SHP77 treated with DMSO at 0.1 percent for 48 hours (cell line): Measurements from ENCODE around the gene CDYL.

Experiments
- DNase-seq: peaks from one replicate; lab custom pipeline; 2025; lab: John Stamatoyannopoulos, UW

CDYL gene

DNA sequence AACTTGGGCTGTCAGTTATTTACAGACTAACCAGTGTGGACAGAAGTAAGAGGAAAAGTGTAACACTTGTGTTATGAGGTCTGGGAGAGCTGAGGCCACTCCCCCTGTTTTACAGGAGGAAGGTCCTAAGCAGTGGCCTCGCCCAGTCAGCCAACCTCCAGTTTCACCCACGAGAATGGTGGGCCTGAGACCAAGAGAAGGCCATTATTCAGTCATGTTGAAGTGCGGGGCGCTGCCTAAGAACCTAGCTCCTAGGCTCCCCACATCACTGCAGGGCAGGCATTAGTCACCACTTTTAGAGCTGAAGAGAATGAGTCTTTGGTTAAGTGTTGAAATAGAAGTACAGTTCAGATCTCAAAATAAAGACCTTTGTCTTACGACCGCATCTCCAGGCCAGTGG lies 27.9 kb downstream of the CDYL start:
- no peak for DNase-seq

DNA sequence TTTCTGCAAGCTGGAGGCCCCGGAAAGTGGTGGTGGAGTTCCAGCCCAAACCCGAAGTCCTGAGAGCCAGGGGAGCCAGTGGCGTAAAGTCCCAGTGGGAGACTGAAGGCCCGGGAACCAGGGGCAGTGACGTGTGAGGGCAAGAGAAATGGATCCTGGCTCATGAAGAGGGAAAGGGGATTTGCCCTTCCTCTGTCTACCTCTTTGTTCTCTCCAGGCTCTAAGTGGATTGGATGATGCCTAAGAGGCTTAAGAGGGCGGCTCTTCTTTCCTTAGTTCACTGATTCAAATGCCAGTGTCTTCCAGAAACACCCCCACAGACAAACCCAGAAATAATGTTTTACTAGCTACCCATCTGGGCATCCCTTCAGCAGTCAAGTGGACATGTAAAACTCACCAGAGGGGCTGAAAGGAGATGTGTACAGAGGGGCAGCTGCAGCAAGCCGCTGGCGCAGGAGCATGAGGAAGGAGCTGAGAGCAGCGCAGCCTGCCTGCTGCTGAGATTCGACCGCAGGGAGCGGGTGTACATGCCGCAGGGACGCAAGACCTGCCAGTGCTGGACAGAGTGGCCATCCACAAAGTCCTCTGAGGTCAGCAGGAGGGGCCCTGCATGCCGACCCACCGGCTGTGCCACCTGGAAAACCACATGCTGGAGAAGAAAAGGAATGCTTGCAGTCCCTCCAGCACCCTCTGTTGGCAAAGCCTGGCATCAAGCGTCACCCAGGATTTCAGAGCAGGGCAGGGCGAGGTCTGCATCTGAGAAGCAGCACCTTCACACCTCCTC lies 29.5 kb downstream of the CDYL start:
- DNase-seq = peak; percentile 61

DNA sequence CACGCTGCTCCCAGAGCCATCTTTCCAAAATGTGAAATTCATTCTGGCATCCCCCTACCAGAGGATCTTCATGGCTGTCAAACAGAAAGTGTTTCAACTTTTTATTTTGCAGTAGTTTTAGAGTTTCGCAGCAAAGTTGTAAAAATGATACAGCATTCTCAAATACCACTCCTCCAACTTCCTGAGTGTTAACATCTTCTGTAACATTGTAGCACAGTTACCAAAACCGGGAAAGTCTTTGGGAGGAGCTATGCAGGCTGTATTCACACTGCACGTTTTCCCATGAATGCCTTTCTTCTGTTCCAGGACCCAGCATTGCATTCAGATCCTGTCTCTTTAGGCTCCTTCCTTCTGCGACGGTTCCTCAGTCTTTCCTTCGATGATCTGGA lies 30.1 kb downstream of the CDYL start:
- DNase-seq = no peak

DNA sequence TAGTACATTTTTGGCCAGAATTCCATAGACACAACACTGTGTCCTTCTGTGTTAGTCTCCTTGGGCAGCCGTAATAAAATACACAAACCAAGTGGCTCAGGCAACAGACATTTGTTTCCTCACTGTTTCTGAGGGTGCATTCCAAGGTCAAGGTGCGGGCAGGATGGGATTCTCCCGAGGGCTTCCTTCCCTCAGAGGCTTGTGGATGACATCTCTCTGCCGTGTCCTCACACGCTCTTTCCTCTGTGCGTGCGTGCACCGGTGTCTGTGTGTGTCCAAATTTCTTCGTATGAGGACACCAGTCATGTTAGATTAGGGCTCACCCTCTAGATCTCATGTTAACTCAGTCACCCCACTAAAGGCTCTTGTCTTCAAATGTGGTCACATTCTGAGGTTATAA lies 30.6 kb downstream of the CDYL start:
- DNase-seq = no peak

DNA sequence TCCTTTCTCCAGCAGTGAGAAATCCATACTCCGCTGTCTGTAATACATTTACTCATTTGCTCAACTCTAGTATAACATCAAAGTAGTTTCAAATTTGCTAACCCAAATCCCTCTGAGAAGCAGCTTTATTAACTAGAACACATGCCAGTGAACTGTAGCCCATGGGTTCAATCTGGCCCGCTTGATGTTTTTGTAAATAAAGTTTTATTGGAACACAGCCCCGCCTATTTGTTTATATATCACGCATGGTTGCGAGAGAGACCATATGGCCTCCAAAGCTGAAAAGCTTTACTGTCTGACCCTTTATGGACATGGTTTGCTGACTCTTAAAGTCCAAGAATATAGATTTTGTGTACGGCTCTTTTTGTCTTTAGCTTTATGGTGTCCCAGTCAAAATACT lies 32.2 kb downstream of the CDYL start:
- no peak for DNase-seq

DNA sequence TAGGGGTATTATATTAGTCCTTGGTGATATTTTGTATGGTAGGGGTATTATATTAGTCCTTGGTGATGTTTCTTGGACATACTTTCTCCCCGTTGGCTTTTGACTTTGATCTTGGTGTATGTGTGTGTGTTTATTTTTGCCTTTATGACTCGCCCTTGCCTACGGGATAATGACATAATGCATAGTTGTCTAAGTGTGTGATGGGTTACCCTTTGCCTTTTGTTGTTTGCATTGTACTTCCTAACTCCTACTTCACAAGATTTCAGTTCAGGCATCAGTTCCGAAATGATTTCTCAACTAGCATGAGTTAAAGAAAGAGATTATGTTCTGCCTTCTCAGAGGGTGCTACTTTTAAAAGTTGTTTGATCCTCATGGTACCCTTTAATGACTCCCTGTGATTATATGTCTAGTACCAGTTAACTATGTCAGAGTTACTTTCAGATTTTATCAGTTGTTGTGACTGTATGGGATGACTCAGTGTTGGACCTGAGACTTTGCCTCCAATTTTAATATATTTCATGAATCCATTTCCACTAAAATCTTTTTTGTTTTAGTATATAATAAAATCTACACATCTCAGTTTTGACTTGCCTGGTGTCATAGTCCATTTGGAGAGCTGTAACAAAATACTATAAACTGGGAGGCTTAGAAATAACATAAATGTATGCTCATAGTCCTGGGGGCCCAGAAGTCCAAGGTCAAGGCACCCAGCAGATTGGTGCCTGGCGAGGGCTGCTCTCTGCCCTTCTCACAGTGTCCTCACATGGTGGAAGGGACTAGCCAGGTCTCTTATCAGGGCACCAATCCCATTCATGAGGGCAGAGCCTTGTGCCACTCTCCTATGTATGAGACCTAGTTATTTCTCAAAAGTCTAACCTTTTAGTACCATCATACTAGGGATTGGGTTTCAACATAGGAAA lies 34.1 kb downstream of the CDYL start:
- no peak for DNase-seq

DNA sequence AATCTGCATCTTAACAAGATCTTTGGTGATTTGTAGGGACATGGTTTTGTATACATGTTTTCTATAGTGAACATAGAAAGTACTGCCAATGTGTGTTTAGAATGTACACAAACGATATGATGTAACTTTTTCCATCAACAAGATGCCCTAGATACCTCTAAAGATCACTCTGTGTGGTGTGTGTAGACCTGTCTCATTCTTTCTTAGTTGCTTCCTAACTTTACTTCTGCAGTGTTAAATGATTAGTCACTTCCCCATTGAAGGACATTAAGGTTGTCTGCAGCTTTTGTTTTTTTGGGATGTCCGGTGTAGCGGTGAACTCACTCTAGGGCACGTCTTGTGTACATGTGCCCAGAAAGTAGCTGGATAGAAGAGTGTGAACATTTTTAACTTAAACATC lies 35.9 kb downstream of the CDYL start:
- DNase-seq = no peak

DNA sequence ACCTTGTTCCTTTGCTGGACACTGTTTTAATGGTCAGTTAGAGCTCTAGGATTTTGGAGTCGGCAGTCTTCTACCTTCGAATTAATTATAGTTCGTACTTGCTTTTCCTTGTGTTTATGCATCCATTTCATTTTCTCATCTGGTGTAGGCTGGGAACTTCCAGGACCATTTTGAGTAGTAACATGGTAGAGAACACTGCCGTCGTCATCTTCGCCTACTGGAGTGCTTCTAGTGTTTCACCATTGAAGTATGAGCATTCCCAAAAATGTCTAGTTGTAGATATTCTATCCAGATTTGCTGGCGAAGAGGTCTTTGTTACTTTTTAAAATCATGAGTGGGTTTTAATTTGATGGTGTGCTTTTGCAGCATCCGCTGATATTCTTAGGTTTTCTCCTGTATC lies 36.9 kb downstream of the CDYL start:
- no peak for DNase-seq

DNA sequence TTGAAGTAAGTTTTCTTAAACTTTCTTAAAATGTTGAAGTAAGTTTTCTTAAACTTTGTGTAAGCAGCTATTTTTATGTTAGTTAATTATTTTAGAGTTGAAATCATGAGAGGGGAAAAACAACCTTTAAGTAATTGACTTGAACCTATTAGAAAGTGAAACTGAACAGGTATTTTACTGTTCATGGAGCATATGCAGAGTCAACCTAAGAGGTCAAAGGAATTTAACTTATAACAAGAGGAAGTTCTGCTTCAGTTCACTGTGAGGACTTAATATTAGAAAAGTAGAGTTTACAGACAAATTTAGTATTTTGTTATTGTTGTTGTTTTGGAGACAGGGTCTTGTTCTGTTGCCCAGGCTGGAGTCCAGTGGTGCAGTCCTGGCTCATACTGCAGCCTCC lies 38.0 kb downstream of the CDYL start:
- DNase-seq = no peak

DNA sequence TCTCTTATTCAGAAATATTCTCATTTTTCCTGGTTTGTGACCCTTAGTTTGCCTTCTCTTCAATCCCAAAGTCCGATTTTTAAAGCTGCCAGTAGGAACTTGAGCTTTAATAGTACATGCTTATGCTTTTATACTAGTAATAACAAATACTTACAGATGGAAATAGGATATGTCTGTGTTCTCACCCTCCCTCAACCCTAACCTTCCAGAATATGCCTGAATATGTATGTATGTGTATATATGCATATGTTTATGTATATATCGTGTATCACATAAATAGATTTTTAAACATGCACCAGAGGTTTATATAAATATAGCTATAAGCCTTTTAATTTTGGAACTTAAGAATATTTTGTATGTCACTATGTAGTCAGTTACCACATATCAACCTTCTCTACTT lies 38.8 kb downstream of the CDYL start:
- no peak for DNase-seq

DNA sequence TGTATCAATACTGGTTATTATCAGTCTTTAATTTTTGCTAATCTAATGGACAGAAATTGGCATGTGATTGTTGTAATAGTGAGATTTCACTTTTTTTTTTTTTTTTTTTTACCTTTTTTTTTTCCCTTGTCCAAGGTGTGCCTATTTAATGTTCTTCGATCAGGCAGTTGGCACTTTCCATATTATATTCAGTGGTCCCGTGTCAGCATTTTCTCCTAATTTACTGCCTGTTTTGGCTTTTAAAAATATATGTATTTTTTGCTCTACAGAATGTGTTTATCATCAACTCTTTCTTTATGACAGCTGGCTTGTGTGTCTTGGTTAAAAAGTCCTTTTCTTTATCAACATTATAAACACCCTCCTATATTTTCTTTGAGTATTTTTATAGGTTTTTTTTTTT lies 39.4 kb downstream of the CDYL start:
- DNase-seq = no peak

DNA sequence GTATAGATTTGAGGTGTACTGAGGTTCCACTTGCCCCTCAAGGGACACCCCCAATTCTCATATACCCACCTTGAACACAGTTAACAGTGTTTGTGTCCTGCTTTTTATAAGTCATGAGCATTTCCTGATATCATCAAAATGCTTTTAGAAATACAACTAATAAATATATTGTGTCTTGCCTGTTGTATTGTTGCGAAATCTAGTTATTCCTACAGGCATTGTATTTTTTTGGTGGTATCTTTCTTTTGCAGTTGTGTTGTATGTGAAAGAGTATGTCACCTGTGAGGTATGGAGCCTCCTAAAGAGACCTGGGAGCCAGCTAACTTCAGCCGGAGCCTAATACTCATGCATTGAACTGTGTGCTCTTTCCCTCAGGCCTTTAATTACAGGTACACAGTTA lies 40.7 kb downstream of the CDYL start:
- DNase-seq = no peak

DNA sequence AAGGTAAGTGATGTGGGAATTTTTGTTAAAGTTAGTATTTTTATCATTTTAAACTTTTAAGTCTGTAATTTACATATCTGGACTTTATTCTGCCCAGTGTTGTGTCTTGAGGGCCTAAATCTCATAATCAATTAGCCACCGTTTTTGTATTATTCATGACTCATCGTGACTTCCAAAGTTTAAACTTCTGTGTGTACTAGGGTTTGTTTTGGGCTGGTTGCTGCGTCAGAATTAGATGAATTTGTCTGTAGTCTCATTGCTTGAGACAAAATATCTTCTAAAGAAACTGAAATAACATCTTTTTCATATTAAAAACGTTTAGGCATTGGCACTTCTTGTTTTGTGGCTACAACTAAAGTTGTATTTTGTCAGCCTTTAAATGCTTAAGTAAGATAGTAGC lies 41.3 kb downstream of the CDYL start:
- DNase-seq = no peak

DNA sequence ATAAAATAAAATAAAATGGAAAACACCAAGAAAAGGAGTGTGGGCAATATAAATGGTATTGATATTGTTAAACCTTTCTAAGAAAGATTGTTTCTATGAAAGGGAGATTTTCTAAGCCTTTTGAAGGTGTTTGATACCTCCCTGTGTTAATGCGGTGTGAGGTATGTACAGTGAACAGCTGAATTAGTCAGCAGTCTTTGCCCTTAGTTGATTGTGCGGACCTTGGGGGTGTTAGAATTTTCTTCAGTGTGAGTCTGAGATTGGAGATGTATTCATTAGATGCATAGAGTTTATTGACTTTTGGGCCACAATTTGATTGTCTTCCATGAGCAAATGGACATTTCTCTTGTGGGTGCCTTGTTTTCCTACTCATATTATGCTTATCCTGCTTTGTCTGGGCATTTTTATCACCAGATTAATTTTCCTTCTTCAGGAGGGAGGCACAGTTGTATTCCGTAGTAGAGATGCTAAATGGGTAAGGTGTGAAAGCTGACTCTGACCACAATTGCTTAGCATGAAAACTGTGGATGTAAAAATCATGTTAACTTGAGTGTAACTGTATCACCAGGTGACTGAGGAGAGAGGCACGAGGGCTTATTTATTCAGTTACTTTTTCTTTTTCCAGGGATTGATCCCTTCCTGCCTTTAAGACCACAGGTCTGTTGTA lies 42.2 kb downstream of the CDYL start:
- no peak for DNase-seq

DNA sequence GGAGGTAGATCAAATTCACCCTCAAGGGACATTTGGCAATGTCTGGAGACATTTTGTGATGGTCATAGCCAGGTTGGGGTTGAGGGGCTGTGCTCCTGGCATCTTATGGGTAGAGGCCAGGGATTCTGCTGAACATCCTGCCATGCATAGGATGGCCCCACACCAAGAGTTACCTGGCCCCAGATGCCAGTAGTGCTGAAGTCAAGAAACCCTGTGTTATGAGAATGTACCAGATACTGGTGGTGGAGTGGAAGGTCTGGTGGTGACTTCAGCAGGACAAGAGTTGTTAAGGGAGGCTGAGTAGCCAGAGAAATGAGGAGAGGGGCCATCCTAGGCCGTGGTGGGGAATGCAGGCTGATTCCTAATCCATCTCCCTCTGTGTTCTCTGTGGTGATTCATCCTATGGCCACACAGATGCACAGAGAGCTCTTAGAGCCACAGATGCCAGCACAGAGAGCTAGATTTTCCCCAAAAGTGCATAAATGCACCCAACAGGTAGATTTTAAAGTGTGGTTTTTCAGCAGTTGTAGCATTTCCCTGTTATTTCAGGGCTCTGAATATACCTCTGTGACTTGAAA lies 43.6 kb downstream of the CDYL start:
- DNase-seq = no peak

DNA sequence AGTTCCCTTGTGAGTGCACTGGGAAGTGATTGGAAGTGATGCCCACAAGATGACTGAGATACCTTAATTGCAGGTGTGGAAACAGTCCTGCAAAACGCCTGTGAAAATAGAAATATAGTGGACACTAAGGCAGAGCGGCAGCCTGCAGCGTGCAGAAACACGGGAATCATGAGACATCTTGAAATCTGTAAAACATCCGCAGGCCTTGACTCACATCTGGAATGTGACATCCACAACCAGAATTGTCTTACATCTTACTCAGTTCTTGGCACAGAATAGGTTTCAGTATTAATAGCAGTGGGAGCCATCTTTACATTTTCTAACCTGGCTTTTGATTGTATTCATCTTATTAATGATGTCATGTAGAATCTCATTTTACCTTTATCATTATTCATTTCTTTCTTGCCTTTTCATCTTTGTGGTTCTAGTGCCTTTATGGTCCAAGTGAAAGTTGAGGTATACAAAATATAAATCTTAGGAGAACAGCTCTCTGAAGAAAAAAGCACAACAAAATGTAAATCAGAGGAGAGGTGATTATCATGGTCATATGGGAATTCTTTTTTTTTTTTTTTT lies 44.6 kb downstream of the CDYL start:
- no peak for DNase-seq

DNA sequence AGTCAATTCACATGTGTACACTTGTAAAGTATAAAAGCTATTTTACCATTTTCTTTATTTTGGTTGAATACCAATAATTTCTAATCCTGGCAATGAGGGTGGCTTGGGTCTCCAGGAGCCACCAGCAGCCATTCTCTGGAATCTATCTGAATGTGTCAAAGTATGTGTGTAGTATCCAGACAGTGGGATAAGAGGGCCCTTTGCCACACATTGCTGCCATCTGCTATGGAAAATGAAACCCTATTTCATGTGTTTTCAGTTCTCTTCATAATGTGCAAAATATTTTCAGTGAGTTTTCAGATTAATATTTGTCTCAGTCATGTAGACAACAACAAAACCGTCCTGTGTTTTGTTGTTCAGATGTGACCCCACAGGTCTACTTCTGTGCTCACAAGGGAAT lies 46.3 kb downstream of the CDYL start:
- DNase-seq = no peak

DNA sequence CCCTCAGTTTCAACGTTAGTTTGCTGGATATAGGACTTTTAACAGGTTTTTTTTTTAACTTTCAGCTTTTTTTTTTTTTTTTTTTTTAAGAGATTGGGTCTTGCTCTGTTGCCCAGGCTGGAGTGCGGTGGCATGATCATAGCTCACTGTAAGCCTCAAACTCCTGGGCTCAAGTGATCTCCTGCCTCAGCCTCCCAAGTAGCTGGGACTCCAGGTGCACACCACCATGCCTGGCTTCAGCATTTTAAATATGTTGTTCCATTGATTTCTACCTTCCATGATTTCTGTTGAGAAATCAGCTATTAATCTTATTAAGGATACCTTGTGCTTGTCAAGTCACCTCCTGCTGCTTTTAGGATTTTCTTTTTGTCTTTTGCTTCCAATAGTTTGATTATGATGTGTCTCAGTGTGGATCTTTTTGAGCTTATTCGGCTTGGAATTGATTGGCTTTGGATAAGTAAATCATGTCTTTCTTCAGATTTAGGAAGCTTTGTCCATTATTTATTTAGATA lies 52.0 kb downstream of the CDYL start:
- DNase-seq = no peak

DNA sequence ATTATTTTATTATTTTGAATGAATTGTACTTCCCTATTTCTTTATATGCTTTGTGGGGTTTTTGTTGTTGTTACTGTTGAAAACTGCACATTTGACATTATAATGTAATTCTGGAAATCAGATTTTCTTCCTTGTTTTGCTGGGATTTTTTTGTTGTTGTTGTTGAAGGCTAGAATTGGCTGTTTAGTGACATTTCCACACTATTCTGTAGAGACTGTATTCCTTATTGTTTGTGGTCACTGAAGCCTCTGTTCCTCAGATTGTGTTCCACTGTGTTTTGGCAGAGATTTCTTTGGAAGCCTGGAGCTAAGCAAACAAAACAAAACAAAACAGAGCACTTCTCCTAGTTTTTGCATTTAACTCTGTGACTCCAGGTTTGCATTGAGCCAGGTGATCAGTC lies 52.9 kb downstream of the CDYL start:
- DNase-seq = no peak

DNA sequence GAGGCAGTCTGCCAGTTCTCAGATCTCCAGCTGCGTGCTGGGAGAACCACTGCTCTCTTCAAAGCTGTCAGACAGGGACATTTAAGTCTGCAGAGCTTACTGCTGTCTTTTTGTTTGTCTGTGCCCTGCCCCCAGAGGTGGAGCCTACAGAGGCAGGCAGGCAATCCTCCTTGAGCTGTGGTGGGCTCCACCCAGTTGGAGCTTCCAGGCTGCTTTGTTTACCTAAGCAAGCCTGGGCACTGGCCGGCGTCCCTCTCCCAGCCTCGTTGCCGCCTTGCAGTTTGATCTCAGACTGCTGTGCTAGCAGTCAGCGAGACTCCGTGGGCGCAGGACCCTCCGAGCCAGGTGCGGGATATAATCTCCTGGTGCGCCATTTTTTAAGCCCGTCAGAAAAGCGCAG lies 59.3 kb downstream of the CDYL start:
- peak; percentile 24 for DNase-seq

DNA sequence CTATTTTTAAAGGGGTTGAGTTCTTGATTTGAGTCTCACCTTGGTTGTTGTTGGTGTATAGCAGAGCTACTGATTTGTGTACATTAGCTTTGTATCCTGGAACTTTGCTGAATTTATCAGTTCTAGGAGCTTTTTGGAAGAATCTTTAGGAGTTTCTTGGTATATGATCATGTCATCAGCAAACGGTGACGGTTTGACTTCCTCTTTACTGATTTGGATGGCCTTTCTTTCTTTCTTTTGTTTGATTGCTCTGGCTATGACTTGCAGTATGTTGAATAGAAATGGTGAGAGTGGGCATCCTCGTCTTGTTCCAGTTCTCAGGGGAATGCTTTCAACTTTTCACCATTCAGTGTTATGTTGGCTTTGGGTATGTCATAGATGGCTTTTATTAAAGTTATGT lies 64.0 kb downstream of the CDYL start:
- no peak for DNase-seq

DNA sequence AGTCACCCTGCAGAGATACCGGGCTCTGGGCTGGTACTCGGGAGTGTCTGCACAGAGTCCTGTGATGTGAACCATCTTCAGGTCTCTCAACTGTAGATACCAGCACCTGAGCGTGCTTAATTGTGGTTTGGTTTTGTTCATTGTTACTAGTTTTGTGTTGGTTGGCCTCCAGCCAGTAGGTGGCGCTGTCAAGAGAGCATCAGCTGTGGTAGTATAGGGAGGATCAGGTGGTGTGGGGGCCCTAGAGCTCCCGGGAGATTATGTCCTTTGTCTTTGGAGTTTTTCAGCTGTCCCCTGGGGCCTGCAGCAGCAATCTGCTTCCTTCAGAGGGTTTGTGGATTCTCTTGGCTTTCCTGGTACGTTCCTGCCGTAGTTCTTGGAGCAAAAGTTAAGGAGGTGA lies 67.9 kb downstream of the CDYL start:
- DNase-seq = no peak
